ENCODE data around the gene MAP7.

The MAP7 gene

DNA sequence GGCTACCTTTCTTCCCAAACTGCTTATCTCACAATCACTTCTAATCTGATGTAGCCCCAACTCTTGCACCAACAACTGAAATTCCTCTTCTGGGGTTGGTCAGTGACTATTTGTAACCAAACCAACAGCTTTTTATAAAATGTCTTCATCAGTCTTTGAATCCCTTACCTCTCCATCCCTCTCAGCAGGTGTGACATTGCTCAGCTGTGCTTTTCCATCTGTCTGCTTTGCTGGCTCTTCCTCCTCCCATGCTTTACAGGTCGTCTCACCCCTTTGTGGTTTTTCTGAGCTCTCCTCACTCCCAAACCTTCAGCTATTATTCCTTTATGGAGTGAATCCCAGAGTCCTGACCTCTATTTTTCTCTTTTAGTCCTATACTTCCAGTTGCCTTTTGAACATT, 5.9 kb downstream of the MAP7 start:
- TF ChIP-seq EZH2 (optimal IDR thresholded peaks at IDR 0.05; ENCODE audit: low read depth, low read length) (no peak), EZH2phosphoT487 (IDR thresholded peaks at IDR 0.05; ENCODE audit: low read length) (no peak)
- TF ChIP-seq, protein P1, sequence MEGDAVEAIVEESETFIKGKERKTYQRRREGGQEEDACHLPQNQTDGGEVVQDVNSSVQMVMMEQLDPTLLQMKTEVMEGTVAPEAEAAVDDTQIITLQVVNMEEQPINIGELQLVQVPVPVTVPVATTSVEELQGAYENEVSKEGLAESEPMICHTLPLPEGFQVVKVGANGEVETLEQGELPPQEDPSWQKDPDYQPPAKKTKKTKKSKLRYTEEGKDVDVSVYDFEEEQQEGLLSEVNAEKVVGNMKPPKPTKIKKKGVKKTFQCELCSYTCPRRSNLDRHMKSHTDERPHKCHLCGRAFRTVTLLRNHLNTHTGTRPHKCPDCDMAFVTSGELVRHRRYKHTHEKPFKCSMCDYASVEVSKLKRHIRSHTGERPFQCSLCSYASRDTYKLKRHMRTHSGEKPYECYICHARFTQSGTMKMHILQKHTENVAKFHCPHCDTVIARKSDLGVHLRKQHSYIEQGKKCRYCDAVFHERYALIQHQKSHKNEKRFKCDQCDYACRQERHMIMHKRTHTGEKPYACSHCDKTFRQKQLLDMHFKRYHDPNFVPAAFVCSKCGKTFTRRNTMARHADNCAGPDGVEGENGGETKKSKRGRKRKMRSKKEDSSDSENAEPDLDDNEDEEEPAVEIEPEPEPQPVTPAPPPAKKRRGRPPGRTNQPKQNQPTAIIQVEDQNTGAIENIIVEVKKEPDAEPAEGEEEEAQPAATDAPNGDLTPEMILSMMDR (IDR thresholded peaks at IDR 0.05; ENCODE audit: low read length), result no peak
- no peaks in the 10 kb centered on the region for H3K9me2 ChIP-seq (replicated peaks; ENCODE audit: insufficient read depth, low read length)
- no peak overlapping the region for H3K4me3 ChIP-seq (ENCODE audit: low read length)
- no peak overlapping the region for H2AFZ ChIP-seq (ENCODE audit: low read length)
- H3K4me1 ChIP-seq (ENCODE audit: low read length), result 0 out of 2 replicates have a peak, but pooled peaks cover 4% of the 10 kb centered on the region
- H3K27me3 ChIP-seq (replicated peaks; ENCODE audit: insufficient read depth, low read length), result no peaks in the 10 kb centered on the region
- no peak overlapping the region for H3K4me2 ChIP-seq (ENCODE audit: low read depth, low read length)
- H4K20me1 ChIP-seq (ENCODE audit: insufficient read depth, low read length), result no peaks in the 10 kb centered on the region
- DNase-seq, result no peak
- H3K9ac ChIP-seq (ENCODE audit: low read length), result no peak overlapping the region
- no peaks in the 10 kb centered on the region for H3F3A ChIP-seq (ENCODE audit: insufficient read depth, low read length)
- no peak overlapping the region for H3K27ac ChIP-seq (ENCODE audit: low read length)
- H3K36me3 ChIP-seq (replicated peaks; ENCODE audit: insufficient read depth, low read length), result no peaks in the 10 kb centered on the region
- H3K79me2 ChIP-seq (ENCODE audit: low read length), result peaks cover 3% of the 10 kb centered on the region; the same call in 1 of the 2 replicates
- no peaks in the 10 kb centered on the region for H3K9me3 ChIP-seq (replicated peaks; ENCODE audit: insufficient read depth, low read length)

DNA sequence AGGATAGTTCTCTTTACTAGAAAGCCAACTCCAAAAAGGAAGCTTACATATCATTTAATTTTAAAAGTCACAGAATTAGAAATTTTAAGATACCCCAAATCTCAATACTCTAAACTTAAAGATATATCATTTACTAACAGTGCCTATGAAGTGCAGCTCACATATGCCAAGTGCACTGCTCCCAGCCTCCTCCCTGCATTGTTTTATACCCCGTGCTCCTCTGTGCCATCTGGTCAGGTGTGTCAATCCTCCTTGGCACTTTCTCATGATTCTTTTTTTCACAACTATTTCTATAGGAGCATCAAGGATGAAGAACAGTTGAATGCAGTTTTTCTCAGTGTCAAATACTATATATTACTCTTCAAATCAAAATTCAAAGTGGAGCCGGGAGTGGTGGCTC, 8.8 kb downstream of the MAP7 start:
- Histone ChIP-seq H3K9ac (ENCODE audit: low read length) (no peak overlapping the region), H3K9me2 (replicated peaks; ENCODE audit: insufficient read depth, low read length) (no peaks in the 10 kb centered on the region), H3K4me1 (ENCODE audit: low read length) (no peaks in the 10 kb centered on the region), H3K36me3 (replicated peaks; ENCODE audit: insufficient read depth, low read length) (no peaks in the 10 kb centered on the region), H3K9me3 (replicated peaks; ENCODE audit: insufficient read depth, low read length) (no peaks in the 10 kb centered on the region), H3K4me3 (ENCODE audit: low read length) (no peak overlapping the region), H3K27ac (ENCODE audit: low read length) (no peak overlapping the region), H3K4me2 (ENCODE audit: low read depth, low read length) (no peak overlapping the region), H2AFZ (ENCODE audit: low read length) (no peak overlapping the region), H3K27me3 (replicated peaks; ENCODE audit: insufficient read depth, low read length) (no peaks in the 10 kb centered on the region), H3F3A (ENCODE audit: insufficient read depth, low read length) (no peaks in the 10 kb centered on the region), H4K20me1 (ENCODE audit: insufficient read depth, low read length) (no peaks in the 10 kb centered on the region), H3K79me2 (ENCODE audit: low read length) (no peaks in the 10 kb centered on the region)
- TF ChIP-seq EZH2 (optimal IDR thresholded peaks at IDR 0.05; ENCODE audit: low read depth, low read length) (no peak), EZH2phosphoT487 (IDR thresholded peaks at IDR 0.05; ENCODE audit: low read length) (no peak)
- TF ChIP-seq, protein P1 (IDR thresholded peaks at IDR 0.05; ENCODE audit: low read length), result no peak
- no peak for DNase-seq

DNA sequence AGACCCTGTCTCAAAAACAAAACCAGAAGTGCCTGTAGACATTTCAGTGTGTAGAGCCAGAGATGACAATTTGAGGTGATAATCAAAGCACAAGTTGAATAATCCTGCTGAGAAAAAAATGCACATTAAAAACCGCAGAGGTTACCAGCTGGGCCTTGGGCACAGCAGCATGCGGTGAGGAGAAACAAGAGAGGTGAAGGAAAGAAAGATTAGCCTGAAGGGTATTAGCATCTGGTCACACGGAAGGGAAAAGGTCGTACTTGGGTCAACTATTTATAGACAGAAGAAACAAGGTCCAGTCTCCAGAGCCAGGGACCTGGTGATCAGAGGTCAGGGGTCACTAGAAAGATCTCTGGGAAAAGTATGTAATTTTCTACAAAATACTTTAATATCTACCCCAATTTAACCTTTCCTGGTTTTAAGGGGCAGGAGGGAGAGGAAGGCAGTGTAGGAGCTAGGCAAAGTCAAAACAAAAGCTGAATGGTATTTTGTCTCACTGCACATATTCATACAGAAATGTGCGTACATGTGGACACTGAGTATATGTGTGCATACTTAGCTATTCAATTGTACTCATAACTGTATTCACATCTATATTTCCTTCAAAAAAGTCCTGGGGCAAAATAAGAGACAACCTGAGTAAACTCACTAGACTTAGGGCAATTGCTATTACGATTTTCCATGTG, 10.1 kb downstream of the MAP7 start:
- no peak overlapping the region for H3K4me3 ChIP-seq (ENCODE audit: low read length)
- no peak overlapping the region for H2AFZ ChIP-seq (ENCODE audit: low read length)
- H4K20me1 ChIP-seq (ENCODE audit: insufficient read depth, low read length), result no peaks in the 10 kb centered on the region
- H3K36me3 ChIP-seq (replicated peaks; ENCODE audit: insufficient read depth, low read length), result no peaks in the 10 kb centered on the region
- H3K9me3 ChIP-seq (replicated peaks; ENCODE audit: insufficient read depth, low read length), result no peaks in the 10 kb centered on the region
- H3K9ac ChIP-seq (ENCODE audit: low read length), result no peak overlapping the region
- no peaks in the 10 kb centered on the region for H3K79me2 ChIP-seq (ENCODE audit: low read length)
- no peaks in the 10 kb centered on the region for H3K9me2 ChIP-seq (replicated peaks; ENCODE audit: insufficient read depth, low read length)
- DNase-seq, result no peak
- no peaks in the 10 kb centered on the region for H3K27me3 ChIP-seq (replicated peaks; ENCODE audit: insufficient read depth, low read length)
- H3K27ac ChIP-seq (ENCODE audit: low read length), result no peak overlapping the region
- H3F3A ChIP-seq (ENCODE audit: insufficient read depth, low read length), result no peaks in the 10 kb centered on the region
- no peak overlapping the region for H3K4me2 ChIP-seq (ENCODE audit: low read depth, low read length)
- H3K4me1 ChIP-seq (ENCODE audit: low read length), result peaks cover 3% of the 10 kb centered on the region; the same call in 1 of the 2 replicates
- no peak for TF ChIP-seq EZH2phosphoT487 (IDR thresholded peaks at IDR 0.05; ENCODE audit: low read length)
- no peak for TF ChIP-seq EZH2 (optimal IDR thresholded peaks at IDR 0.05; ENCODE audit: low read depth, low read length)
- TF ChIP-seq, protein P1 (IDR thresholded peaks at IDR 0.05; ENCODE audit: low read length), result no peak

All from MM.1S (cell line).